Neutrophil (primary cell): ENCODE measurements around the gene PIMREG.

Experiments
- H3K27ac ChIP-seq: fragments of 200-600 bp; sonication (generic); 2 replicates; pipeline ENCODE4 v1.5.1; 2016; ENCODE audit warnings: mild to moderate bottlenecking, moderate library complexity
- H3K27me3 ChIP-seq: fragments of 200-600 bp; sonication (generic); 2 replicates; pipeline ENCODE4 v1.6.0; 2016; ENCODE audit warnings: mild to moderate bottlenecking
- H3K36me3 ChIP-seq: fragments of 200-600 bp; sonication (generic); 2 replicates; pipeline ENCODE4 v1.5.1; 2017
- H3K4me1 ChIP-seq, 2 experiments: fragments of 200-600 bp in 1 of 2; sonication (generic) in 1 of 2; 1 replicate in 1 of 2; 2 replicates in 1 of 2; pipeline versions ENCODE4 v1.5.1 to v1.6.1; 2013 to 2016; ENCODE audit warnings: low read depth in 1 of 2, low read length in 1 of 2, mild to moderate bottlenecking in 1 of 2, moderate library complexity in 1 of 2; ENCODE audit not compliant: control insufficient read depth in 1 of 2, insufficient read depth in 1 of 2
- H3K4me3 ChIP-seq, 2 experiments: fragments of 200-600 bp in 1 of 2; sonication (generic) in 1 of 2; 1 replicate in 1 of 2; 2 replicates in 1 of 2; pipeline ENCODE4 v1.5.1; 2013 to 2016; ENCODE audit warnings: low read depth in 1 of 2, low read length in 1 of 2, mild to moderate bottlenecking in 1 of 2, moderate library complexity in 1 of 2
- H3K9me3 ChIP-seq: fragments of 200-600 bp; sonication (generic); 2 replicates; pipeline ENCODE4 v1.5.1; 2016
- CTCF ChIP-seq: fragments of 200-600 bp; sonication (generic); IDR thresholded peaks from 2 replicates; pipeline ENCODE4 v1.5.1; 2016; ENCODE audit warnings: antibody characterized with exemption

The PIMREG gene

DNA sequence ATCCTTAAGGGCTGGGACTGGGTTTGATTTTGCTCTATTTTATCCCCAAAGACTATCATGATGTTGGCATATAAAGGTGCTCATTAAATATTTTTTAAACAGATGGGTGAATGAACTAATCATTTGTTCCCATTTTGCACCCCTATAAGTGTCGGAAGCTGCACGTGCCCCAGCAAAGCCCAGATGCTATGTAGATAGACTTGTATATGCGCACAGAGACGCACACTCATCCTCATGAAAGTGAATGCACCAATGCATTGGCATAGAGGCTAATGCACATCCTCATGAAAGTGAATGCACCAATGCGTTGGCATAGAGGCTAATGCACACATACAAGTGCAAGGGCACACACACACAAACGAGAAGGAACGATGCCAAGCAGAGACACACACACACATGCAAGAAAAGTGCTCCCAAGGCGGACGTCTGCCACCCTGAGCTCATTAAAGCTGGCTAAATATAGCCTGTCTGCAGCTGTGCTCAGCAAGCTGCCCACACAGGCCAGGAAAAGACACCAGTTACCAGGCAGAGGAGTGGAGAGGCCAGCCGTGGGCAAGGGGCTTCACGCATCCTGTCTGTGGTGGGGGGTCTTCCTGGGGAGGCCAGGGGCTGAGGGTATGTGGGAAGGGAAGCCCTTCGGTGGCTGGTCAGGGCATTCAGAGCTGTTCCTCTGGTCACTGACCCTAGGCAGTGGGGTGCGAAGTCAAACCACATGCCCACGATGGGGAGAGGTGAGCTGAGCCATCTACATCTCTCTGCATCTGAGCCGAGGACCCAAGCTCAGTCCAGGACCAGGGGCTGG, 52.6 kb downstream of the PIMREG start:
- Histone ChIP-seq H3K27me3 (peaks cover 50% of the 10 kb centered on the region), H3K9me3 (no peaks in the 10 kb centered on the region), H3K36me3 (no peaks in the 10 kb centered on the region), H3K27ac (no peak overlapping the region), H3K4me3 (no peak overlapping the region), H3K4me1 (no peaks in the 10 kb centered on the region)
- TF ChIP-seq CTCF: no peak

DNA sequence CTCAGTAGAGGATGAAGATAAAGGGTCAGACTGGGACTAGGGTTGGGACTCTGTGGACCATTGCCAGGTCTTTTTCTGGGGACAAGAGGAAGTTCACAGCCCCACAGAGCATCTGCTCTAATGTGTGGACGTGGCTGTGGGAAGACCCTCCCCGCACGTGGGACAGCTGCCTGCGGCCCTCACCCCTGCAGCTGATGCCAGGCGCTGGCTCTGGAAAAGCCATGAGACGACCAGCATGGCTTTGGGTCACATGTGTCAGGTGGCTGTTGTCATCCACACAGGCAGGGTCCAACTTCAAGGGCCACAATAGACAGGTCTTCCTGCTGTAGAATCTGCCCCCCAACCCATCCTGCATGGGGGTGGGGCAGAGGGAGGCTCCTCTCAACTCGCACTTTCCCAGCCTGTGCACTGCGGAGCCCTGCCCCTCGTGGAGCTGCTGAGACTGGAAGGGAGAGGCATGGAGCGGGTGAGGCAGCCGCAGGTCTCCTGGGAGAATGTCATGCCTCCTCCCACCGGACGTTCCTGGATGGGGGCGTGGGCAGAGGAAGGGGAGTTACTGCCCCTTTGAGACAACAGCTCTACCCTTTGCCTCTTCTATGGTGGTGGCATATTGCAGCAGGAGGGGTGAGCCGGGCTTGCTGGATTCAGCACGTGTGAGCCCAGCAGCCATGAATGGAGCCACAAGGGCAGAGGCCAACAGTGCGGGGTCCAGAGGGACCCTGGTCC, 53.4 kb downstream of the PIMREG start:
- TF ChIP-seq CTCF: no peak
- Histone ChIP-seq H3K27me3 (peaks cover 50% of the 10 kb centered on the region), H3K4me1 (no peaks in the 10 kb centered on the region), H3K36me3 (no peaks in the 10 kb centered on the region), H3K4me3 (no peak overlapping the region), H3K27ac (no peak overlapping the region), H3K9me3 (no peaks in the 10 kb centered on the region)

DNA sequence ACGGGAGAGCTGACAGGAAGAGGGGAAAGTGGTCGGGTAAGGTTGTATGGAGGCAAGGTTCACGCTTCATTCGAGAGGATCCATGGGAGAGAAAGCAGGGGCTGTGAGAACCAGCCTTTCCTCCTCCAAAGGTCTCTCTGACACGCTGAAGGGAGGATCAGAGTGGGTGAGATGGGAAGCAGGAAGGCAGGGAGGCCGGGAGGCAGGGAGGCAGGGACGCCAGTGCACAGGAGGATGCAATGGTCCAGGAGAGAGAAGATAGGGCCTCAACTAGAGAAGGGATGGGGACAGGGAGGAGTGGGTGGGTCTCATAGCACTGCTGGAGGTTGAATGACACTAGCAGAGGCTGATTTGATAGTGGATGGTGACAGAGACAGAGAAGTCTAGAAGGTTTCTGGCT, 54.1 kb downstream of the PIMREG start:
- H3K4me3 ChIP-seq: no peak overlapping the region
- H3K36me3 ChIP-seq: no peaks in the 10 kb centered on the region
- no peaks in the 10 kb centered on the region for H3K9me3 ChIP-seq
- H3K27me3 ChIP-seq: peaks cover 50% of the 10 kb centered on the region
- TF ChIP-seq CTCF: no peak
- H3K27ac ChIP-seq: no peak overlapping the region
- H3K4me1 ChIP-seq: no peaks in the 10 kb centered on the region

- Histone ChIP-seq H3K36me3 (no peaks in the 10 kb centered on the region), H3K27me3 (peaks cover 50% of the 10 kb centered on the region), H3K4me1 (no peaks in the 10 kb centered on the region), H3K4me3 (no peak overlapping the region), H3K9me3 (no peaks in the 10 kb centered on the region), H3K27ac (no peak overlapping the region)
- no peak for TF ChIP-seq CTCF
Measured at GRCh38 chr17:6498901-6499540, 54.8 kb downstream of the PIMREG start.
